GM12878 (cell line): Measurements from ENCODE around the gene CDYL2. TPM values are rescaled to one million over a fixed set of nuclear protein-coding genes. Genes with fewer than 3 reads are reported as not detected.

Experiments used
- ATAC-seq: fragments of 200-7000 bp; cut with Tn5 transposase; 3 replicates; pipeline ENCODE4 v1.9.1; 2020; ENCODE audit warnings: mild to moderate bottlenecking, moderate library complexity
- BruUV-seq: library from RNA; stranded (reverse); fragments of 400-500 nt; replicated peaks from 2 replicates; lab custom pipeline; 2021; lab: Mats Ljungman, UMichigan
- CTCF ChIA-PET: fragments of 300-600 bp; sonication (Branson Sonifier 250); formaldehyde crosslinking; extraction: SDS; loops from one replicate; lab custom pipeline; 2021; ENCODE audit warnings: inconsistent platforms; lab: Yijun Ruan, JAX
- POLR2A ChIA-PET: fragments of 350-600 bp; formaldehyde crosslinking; extraction: SDS; loops from one replicate; lab custom pipeline; 2021; ENCODE audit warnings: inconsistent platforms; lab: Charles Lee
- RAD21 ChIA-PET: fragments of 300-600 bp; sonication (Branson Sonifier 250); formaldehyde crosslinking; loops from one replicate; lab custom pipeline; 2023; ENCODE audit warnings: antibody characterized with exemption; ENCODE audit not compliant: unreplicated experiment; lab: Charles Lee
- SMC1A ChIA-PET: fragments of 300-600 bp; sonication (Branson Sonifier 250); formaldehyde crosslinking; loops from one replicate; lab custom pipeline; 2023; ENCODE audit not compliant: unreplicated experiment, uncharacterized antibody; lab: Charles Lee
- DNase-seq: peaks from one replicate; pipeline ENCODE4 v3.0.0-alpha.2; 2011; ENCODE audit warnings: low read depth, low spot score
- FAIRE-seq: peaks from 3 replicates; lab custom pipeline; 2011; peaks lifted over from hg19 to GRCh38; lab: Jason Lieb, UNC
- H2AFZ ChIP-seq: 2 replicates; pipeline ENCODE4 v1.6.0; 2011; ENCODE audit warnings: low read depth, low read length, control low read depth; ENCODE audit not compliant: control insufficient read depth
- H3K27ac ChIP-seq: 2 replicates; pipeline ENCODE4 v1.5.1; 2011; ENCODE audit warnings: control low read depth; ENCODE audit not compliant: control insufficient read depth, insufficient read depth
- H3K27me3 ChIP-seq, 2 experiments: replicated peaks in 1 of 2; 2 replicates each; pipeline versions ENCODE4 v1.6.0 to v1.6.1; 2011; ENCODE audit warnings: low read length in 1 of 2; ENCODE audit not compliant: control insufficient read depth in 2 of 2, insufficient read depth in 2 of 2
- H3K36me3 ChIP-seq, 2 experiments: 2 replicates each; pipeline ENCODE4 v1.5.1; 2011; ENCODE audit warnings: low read length in 1 of 2; ENCODE audit not compliant: control insufficient read depth in 2 of 2, insufficient read depth in 2 of 2
- H3K4me1 ChIP-seq: 2 replicates; pipeline ENCODE4 v1.6.1; 2011; ENCODE audit warnings: mild to moderate bottlenecking, low read length, moderate library complexity, mixed read lengths; ENCODE audit not compliant: control insufficient read depth, insufficient read depth
- H3K4me2 ChIP-seq: 2 replicates; pipeline ENCODE4 v1.6.0; 2011; ENCODE audit warnings: control low read depth; ENCODE audit not compliant: control insufficient read depth, insufficient read depth
- H3K4me3 ChIP-seq: fragments of 200-600 bp; sonication (generic); 2 replicates; pipeline ENCODE4 v1.5.1; 2016
- H3K79me2 ChIP-seq: 2 replicates; pipeline ENCODE4 v1.6.0; 2011; ENCODE audit warnings: low read length; ENCODE audit not compliant: control insufficient read depth, insufficient read depth
- H3K9ac ChIP-seq: 2 replicates; pipeline ENCODE4 v1.8.0; 2011; ENCODE audit warnings: low read length, control low read depth, mixed read lengths; ENCODE audit not compliant: control insufficient read depth, insufficient read depth
- H3K9me3 ChIP-seq: replicated peaks from 3 replicates; pipeline ENCODE4 v1.5.1; 2011; ENCODE audit warnings: mild to moderate bottlenecking, low read length; ENCODE audit not compliant: control insufficient read depth, insufficient read depth
- H4K20me1 ChIP-seq: 2 replicates; pipeline ENCODE4 v1.6.0; 2011; ENCODE audit not compliant: control insufficient read depth, insufficient read depth
- DPF2 ChIP-seq: fragments of 450-650 bp; IDR thresholded peaks from 2 replicates; pipeline ENCODE4 v1.6.1; 2017; ENCODE audit warnings: mild to moderate bottlenecking
- FOXM1 ChIP-seq: IDR thresholded peaks from 2 replicates; pipeline ENCODE4 v1.6.1; 2012; ENCODE audit warnings: low read depth, mild to moderate bottlenecking, inconsistent platforms, low read length, moderate library complexity
- HDAC2 ChIP-seq: fragments of 200-600 bp; sonication (generic); IDR thresholded peaks from 2 replicates; pipeline ENCODE4 v1.6.1; 2017
- KLF5 ChIP-seq: fragments of 450-650 bp; IDR thresholded peaks from 2 replicates; pipeline ENCODE4 v1.6.1; 2014; ENCODE audit warnings: mild to moderate bottlenecking; ENCODE audit not compliant: partially characterized antibody
- PBX3 ChIP-seq: IDR thresholded peaks from 2 replicates; pipeline ENCODE4 v1.6.1; 2011; ENCODE audit warnings: mild to moderate bottlenecking, low read depth, low read length, moderate library complexity; ENCODE audit not compliant: insufficient replicate concordance
- POU2F2 ChIP-seq: IDR thresholded peaks from 3 replicates; pipeline ENCODE4 v1.6.1; 2011; ENCODE audit warnings: low read depth, mild to moderate bottlenecking, low read length, borderline replicate concordance
- PRDM15 ChIP-seq: fragments of 450-650 bp; formaldehyde crosslinking; IDR thresholded peaks from 2 replicates; pipeline ENCODE4 v1.4.0; 2020; ENCODE audit warnings: mild to moderate bottlenecking, moderate library complexity
- RB1 ChIP-seq: fragments of 450-650 bp; formaldehyde crosslinking; IDR thresholded peaks from 2 replicates; pipeline ENCODE4 v1.6.1; 2017; ENCODE audit warnings: mild to moderate bottlenecking, borderline replicate concordance
- SMAD1 ChIP-seq: fragments of 450-650 bp; IDR thresholded peaks from 2 replicates; pipeline ENCODE4 v1.6.1; 2018; ENCODE audit warnings: mild to moderate bottlenecking, low read depth; ENCODE audit not compliant: partially characterized antibody
- SMARCA5 ChIP-seq: fragments of 450-650 bp; IDR thresholded peaks from 2 replicates; pipeline ENCODE4 v1.6.1; 2017; ENCODE audit warnings: mild to moderate bottlenecking
- SREBF1 ChIP-seq: IDR thresholded peaks from 2 replicates; pipeline ENCODE4 v1.6.1; 2012; ENCODE audit warnings: mild to moderate bottlenecking, low read length
- SUZ12 ChIP-seq: fragments of 200-600 bp; sonication (generic); IDR thresholded peaks from one replicate; pipeline ENCODE4 v1.6.1; 2018; ENCODE audit warnings: antibody characterized with exemption, mild to moderate bottlenecking; ENCODE audit not compliant: unreplicated experiment
- TARDBP ChIP-seq: IDR thresholded peaks from 2 replicates; pipeline ENCODE4 v1.6.1; 2016; ENCODE audit warnings: borderline replicate concordance
- TCF3 ChIP-seq: IDR thresholded peaks from 2 replicates; pipeline ENCODE4 v1.6.1; 2012; ENCODE audit warnings: low read depth, mild to moderate bottlenecking, low read length, borderline replicate concordance; ENCODE audit not compliant: insufficient read depth
- TCF7 ChIP-seq: IDR thresholded peaks from 2 replicates; pipeline ENCODE4 v1.6.1; 2014; ENCODE audit warnings: antibody characterized with exemption, borderline replicate concordance
- ZNF207 ChIP-seq: fragments of 450-650 bp; IDR thresholded peaks from 2 replicates; pipeline ENCODE4 v1.6.1; 2014; ENCODE audit warnings: antibody characterized with exemption, mild to moderate bottlenecking, borderline replicate concordance
- WGBS: methylation state at CpG from one replicate; pipeline ENCODE4 v1.1.6; 2016; ENCODE audit warnings: low lambda C conversion rate; ENCODE audit not compliant: insufficient replicate concordance, insufficient coverage; ENCODE audit errors: missing lambda C conversion rate; 5-methylcytosine and 5-hydroxymethylcytosine counted together
- in situ Hi-C: fragments of 300-500 bp; cut with MboI; formaldehyde crosslinking; loops from 9 replicates; pipeline ENCODE4 v1.14.3; 2018; ENCODE audit warnings: mixed read lengths
- intact Hi-C: fragments of 100-400 bp; cut with micrococcal nuclease; formaldehyde crosslinking; loops from one replicate; pipeline ENCODE4 v1.14.2; 2022; ENCODE audit not compliant: unreplicated experiment
- polyA plus RNA-seq, 11 experiments: library from polyadenylated mRNA; depleted of rRNA in 4 of 11; unstranded in 6 of 11; stranded (reverse) in 5 of 11; fragments of >200 nt; fragmentation: Nextera tagmentation in 4 of 11; fragmentation: Illumina TruSeq in 1 of 11; extraction: Ambion mirVana in 4 of 11; extraction: Trizol in 1 of 11; gene quantifications; 1 replicate in 1 of 11; 2 replicates in 10 of 11; pipeline versions ENCODE4 v1.2.1 to v1.2.3, GENCODE V29; 2011 to 2016; ENCODE audit warnings: inconsistent platforms in 2 of 11, missing spikeins in 2 of 11, low read depth in 1 of 11
- total RNA-seq, 4 experiments: library from RNA; depleted of rRNA in 3 of 4; stranded (reverse); fragments of >200 nt in 3 of 4; fragmentation: Illumina TruSeq in 1 of 4; extraction: Trizol in 1 of 4; gene quantifications; 2 replicates each; pipeline versions ENCODE4 v1.2.1 to v1.2.3, GENCODE V29; 2013 to 2021
- TF ChIP-seq, protein P1 (sequence below): fragments of 450-650 bp; IDR thresholded peaks from 2 replicates; pipeline ENCODE4 v1.6.1; 2017; ENCODE audit warnings: mild to moderate bottlenecking, moderate library complexity

Gene CDYL2
- total and polyA plus RNA-seq, 10 of the 15 experiments (the other 5 are each of a cell fraction or from before 2014, with no cell fraction given): 0.27 to 22.9 (median 3.9) TPM

GRCh38 chr16:80723091-80723490 lies 81.3 kb downstream of the CDYL2 start:
- intact Hi-C loops: no loop called here
- RAD21 ChIA-PET: interaction anchor here (1.4 kb wide), 1 partner anchor 20 kb away, joined by 3 read pairs; no protein-coding TSS in a partner anchor
- no peaks in the 10 kb centered on the region for H3K79me2 ChIP-seq

More at GRCh38 chr16:80723091-80723490, 81.3 kb downstream of the CDYL2 start:
- no TSS peak for BruUV-seq
- no peak for ATAC-seq
- 8% methylated on average over 4 of the region's 4 CpGs for WGBS
- Histone ChIP-seq H3K4me3 (no peak overlapping the region), H4K20me1 (no peaks in the 10 kb centered on the region), H3K9me3 (no peaks in the 10 kb centered on the region; the same call in 2 of the 3 replicates), H3K36me3 (no peaks in the 10 kb centered on the region), H3K27me3 (no peaks in the 10 kb centered on the region), H3K4me1 (peaks cover 19% of the 10 kb centered on the region), H2AFZ (no peak overlapping the region), H3K4me2 (no peak overlapping the region), H3K9ac (no peak overlapping the region), H3K27ac (no peak overlapping the region)
- POLR2A ChIA-PET: interaction anchor here (1.5 kb wide), 1 partner anchor 9 kb away, joined by 3 read pairs; no protein-coding TSS in a partner anchor
- no peak for FAIRE-seq
- DNase-seq: no peak
- SMC1A ChIA-PET: interaction anchor here (0.7 to 1.9 kb wide), 2 partner anchors 12 to 149 kb away, joined by 5 to 7 read pairs; no protein-coding TSS in a partner anchor
- CTCF ChIA-PET: no interaction called here
- in situ Hi-C loops: no loop called here
- TF ChIP-seq PRDM15 (CRISPR knock-in tag) (no peak), DPF2 (no peak), PBX3 (no peak), RB1 (no peak), SMARCA5 (no peak), SREBF1 (no peak), KLF5 (no peak), POU2F2 (no peak), ZNF207 (no peak), TCF3 (no peak), FOXM1 (no peak), TCF7 (no peak), TARDBP (no peak), SUZ12 (no peak), SMAD1 (no peak), HDAC2 (no peak)
- TF ChIP-seq, protein P1, sequence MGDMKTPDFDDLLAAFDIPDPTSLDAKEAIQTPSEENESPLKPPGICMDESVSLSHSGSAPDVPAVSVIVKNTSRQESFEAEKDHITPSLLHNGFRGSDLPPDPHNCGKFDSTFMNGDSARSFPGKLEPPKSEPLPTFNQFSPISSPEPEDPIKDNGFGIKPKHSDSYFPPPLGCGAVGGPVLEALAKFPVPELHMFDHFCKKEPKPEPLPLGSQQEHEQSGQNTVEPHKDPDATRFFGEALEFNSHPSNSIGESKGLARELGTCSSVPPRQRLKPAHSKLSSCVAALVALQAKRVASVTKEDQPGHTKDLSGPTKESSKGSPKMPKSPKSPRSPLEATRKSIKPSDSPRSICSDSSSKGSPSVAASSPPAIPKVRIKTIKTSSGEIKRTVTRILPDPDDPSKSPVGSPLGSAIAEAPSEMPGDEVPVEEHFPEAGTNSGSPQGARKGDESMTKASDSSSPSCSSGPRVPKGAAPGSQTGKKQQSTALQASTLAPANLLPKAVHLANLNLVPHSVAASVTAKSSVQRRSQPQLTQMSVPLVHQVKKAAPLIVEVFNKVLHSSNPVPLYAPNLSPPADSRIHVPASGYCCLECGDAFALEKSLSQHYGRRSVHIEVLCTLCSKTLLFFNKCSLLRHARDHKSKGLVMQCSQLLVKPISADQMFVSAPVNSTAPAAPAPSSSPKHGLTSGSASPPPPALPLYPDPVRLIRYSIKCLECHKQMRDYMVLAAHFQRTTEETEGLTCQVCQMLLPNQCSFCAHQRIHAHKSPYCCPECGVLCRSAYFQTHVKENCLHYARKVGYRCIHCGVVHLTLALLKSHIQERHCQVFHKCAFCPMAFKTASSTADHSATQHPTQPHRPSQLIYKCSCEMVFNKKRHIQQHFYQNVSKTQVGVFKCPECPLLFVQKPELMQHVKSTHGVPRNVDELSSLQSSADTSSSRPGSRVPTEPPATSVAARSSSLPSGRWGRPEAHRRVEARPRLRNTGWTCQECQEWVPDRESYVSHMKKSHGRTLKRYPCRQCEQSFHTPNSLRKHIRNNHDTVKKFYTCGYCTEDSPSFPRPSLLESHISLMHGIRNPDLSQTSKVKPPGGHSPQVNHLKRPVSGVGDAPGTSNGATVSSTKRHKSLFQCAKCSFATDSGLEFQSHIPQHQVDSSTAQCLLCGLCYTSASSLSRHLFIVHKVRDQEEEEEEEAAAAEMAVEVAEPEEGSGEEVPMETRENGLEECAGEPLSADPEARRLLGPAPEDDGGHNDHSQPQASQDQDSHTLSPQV: no peak
- TF ChIP-seq, all 136 proteins: peak for 0
